ENCODE measurements around the gene TASL.

- TF ChIP-seq MAX (IDR thresholded peaks at IDR 0.05; ENCODE audit: low read depth, low read length) (no peak), CTCF (IDR thresholded peaks at IDR 0.05; ENCODE audit: low read depth, low read length) (no peak)
Observed at GRCh38 chrX:30618160-30618765, 40.7 kb upstream of the TASL start.

Measured in NB4 (cell line).